Activated B cell treated with CpG ODN at 0.5 μM for 24 hours (primary cell): ENCODE results near the gene FAM193B. TPM values are rescaled to one million over a fixed set of nuclear protein-coding genes. Genes with fewer than 3 reads are reported as not detected.
"Not testable (repeated sequence)": the region's sequence is repeated elsewhere in the genome, so short reads cannot be mapped to it uniquely, and the experiment has no call there.

Experiments
- ATAC-seq: fragments of 200-7000 bp; cut with Tn5 transposase; one replicate; pipeline ENCODE4 v1.10.0; 2021; ENCODE audit warnings: low read depth, mild to moderate bottlenecking, moderate library complexity
- CTCF ChIA-PET: fragments of 350-600 bp; sonication (Branson Sonifier 250); formaldehyde crosslinking; loops from one replicate; lab custom pipeline; 2021; ENCODE audit warnings: antibody characterized with exemption; lab: Charles Lee
- POLR2A ChIA-PET: fragments of 350-600 bp; sonication (Branson Sonifier 250); formaldehyde crosslinking; loops from one replicate; lab custom pipeline; 2021; ENCODE audit warnings: antibody characterized with exemption; lab: Charles Lee
- DNase-seq: peaks from one replicate; pipeline ENCODE4 v3.0.0; 2022
- H3K27ac Mint-ChIP-seq: one replicate; pipeline ENCODE4 v1.8.0; 2020; ENCODE audit warnings: mixed read lengths
- H3K27me3 Mint-ChIP-seq: one replicate; pipeline ENCODE4 v1.8.0; 2021; ENCODE audit warnings: mixed read lengths
- H3K36me3 Mint-ChIP-seq: one replicate; pipeline ENCODE4 v1.8.0; 2021; ENCODE audit warnings: low read depth, mixed read lengths
- H3K4me1 Mint-ChIP-seq: one replicate; pipeline ENCODE4 v1.8.0; 2021; ENCODE audit warnings: mixed read lengths
- H3K4me3 Mint-ChIP-seq: one replicate; pipeline ENCODE4 v1.8.0; 2020; ENCODE audit warnings: mild to moderate bottlenecking, mixed read lengths
- H3K9me3 Mint-ChIP-seq: one replicate; pipeline ENCODE4 v1.8.0; 2020; ENCODE audit warnings: mixed read lengths
- CTCF ChIP-seq: fragments of 200-600 bp; IDR thresholded peaks from one replicate; pipeline ENCODE4 v1.8.0; 2022; ENCODE audit warnings: antibody characterized with exemption, mild to moderate bottlenecking
- intact Hi-C: fragments of 100-400 bp; cut with micrococcal nuclease; formaldehyde crosslinking; loops from one replicate; pipeline ENCODE4 v1.15.1; 2024
- total RNA-seq: library from RNA; stranded (reverse); gene quantifications from 2 replicates; pipeline ENCODE4 v1.2.3, GENCODE V29; 2022

FAM193B gene
- total RNA-seq, 1 donor from 2014 or later, result 121 TPM

DNA sequence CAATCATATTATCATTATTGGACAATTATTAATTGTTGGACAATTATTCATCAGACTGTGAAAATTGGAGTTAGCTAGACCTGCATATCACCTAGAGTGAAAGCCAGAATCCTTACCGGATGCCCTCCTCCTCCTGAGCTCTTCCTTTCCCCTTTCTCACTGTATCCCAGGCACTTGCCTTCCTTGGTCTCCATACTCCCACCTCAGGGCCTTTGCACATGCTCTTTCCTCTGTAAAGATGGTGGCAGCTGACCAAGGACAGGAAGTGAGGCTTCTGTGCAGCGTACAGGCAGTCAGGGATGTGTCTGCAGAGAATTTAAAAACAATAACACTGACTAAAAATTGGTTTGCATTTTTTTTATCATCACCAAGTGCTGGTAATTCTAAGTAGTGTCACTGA lies 15.5 kb upstream of the FAM193B start:
- intact Hi-C loops, result no loop called here
- Mint-ChIP-seq H3K27me3 (peaks cover 9% of the 10 kb centered on the region), H3K36me3 (no peaks in the 10 kb centered on the region), H3K9me3 (no peaks in the 10 kb centered on the region), H3K27ac (no peak overlapping the region), H3K4me3 (no peak overlapping the region), H3K4me1 (no peaks in the 10 kb centered on the region)
- ChIA-PET POLR2A (no interaction called here), CTCF (no interaction called here)
- no peak for TF ChIP-seq CTCF
- no peak for ATAC-seq
- DNase-seq, result no peak

DNA sequence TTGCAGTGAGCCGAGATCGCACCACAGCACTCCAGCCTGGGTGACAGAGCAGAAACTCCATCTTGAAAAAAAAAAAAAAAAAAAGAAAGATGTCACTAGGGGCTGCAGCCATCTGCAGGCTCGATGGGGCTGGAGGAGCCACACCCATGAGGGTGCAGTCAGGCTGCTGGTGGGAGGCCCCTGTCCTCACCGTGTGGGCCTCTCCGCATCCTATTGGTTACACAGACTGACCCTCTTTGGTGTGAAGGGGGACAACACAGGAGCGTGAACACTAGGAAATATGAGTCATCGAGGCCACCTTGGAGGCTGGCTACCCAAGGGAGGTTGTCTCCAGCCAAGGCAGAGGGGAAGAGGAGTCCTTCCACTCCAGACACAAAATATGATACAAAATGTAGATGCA lies 14.0 kb upstream of the FAM193B start:
- Mint-ChIP-seq H3K27ac (no peak overlapping the region), H3K9me3 (no peaks in the 10 kb centered on the region), H3K27me3 (peaks cover 9% of the 10 kb centered on the region), H3K4me1 (no peaks in the 10 kb centered on the region), H3K4me3 (no peak overlapping the region), H3K36me3 (no peaks in the 10 kb centered on the region)
- no peak for TF ChIP-seq CTCF
- intact Hi-C loops, result no loop called here
- ChIA-PET POLR2A (no interaction called here), CTCF (no interaction called here)
- ATAC-seq (no peak), DNase-seq (no peak)

- H3K4me1 Mint-ChIP-seq, result no peaks in the 10 kb centered on the region
- no peaks in the 10 kb centered on the region for H3K9me3 Mint-ChIP-seq
- intact Hi-C loops, result no loop called here
- ChIA-PET POLR2A (no interaction called here), CTCF (no interaction called here)
- DNase-seq (no peak), ATAC-seq (no peak)
- H3K4me3 Mint-ChIP-seq, result no peak overlapping the region
- TF ChIP-seq CTCF, result no peak
- H3K36me3 Mint-ChIP-seq, result no peaks in the 10 kb centered on the region
- no peak overlapping the region for H3K27ac Mint-ChIP-seq
- H3K27me3 Mint-ChIP-seq, result peaks cover 9% of the 10 kb centered on the region
Observed at GRCh38 chr5:177565046-177565445, 10.7 kb upstream of the FAM193B start.

DNA sequence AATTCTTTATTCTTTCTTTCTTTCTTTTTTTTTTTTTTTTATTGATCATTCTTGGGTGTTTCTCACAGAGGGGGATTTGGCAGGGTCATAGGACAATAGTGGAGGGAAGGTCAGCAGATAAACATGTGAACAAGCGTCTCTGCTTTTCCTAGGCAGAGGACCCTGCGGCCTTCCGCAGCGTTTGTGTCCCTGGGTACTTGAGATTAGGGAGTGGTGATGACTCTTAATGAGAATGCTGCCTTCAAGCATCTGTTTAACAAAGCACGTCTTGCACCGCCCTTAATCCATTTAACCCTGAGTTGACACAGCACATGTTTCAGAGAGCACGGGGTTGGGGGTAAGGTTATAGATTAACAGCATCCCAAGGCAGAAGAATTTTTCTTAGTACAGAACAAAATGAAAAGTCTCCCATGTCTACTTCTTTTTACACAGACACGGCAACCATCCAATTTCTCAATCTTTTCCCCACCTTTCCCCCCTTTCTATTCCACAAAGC lies 5.1 kb upstream of the FAM193B start:
- DNase-seq, H3K36me3 Mint-ChIP-seq, H3K4me3 Mint-ChIP-seq, H3K9me3 Mint-ChIP-seq, ATAC-seq, CTCF ChIA-PET, H3K27ac Mint-ChIP-seq, intact Hi-C loops, H3K27me3 Mint-ChIP-seq, POLR2A ChIA-PET, H3K4me1 Mint-ChIP-seq: not testable (repeated sequence)

- Mint-ChIP-seq H3K27me3 (no peaks in the 10 kb centered on the region), H3K27ac (no peak overlapping the region), H3K4me1 (peaks cover 15% of the 10 kb centered on the region), H3K36me3 (peaks cover 2% of the 10 kb centered on the region), H3K9me3 (no peaks in the 10 kb centered on the region), H3K4me3 (no peak overlapping the region)
- intact Hi-C loops, result no loop called here
- DNase-seq (no peak), ATAC-seq (no peak)
- POLR2A ChIA-PET, result no interaction called here
- CTCF ChIA-PET, result interaction anchor here (1.0 to 1.4 kb wide), 2 partner anchors 10 to 154 kb away, joined by 3 read pairs; no protein-coding TSS in a partner anchor
- TF ChIP-seq CTCF, result no peak
Observed at GRCh38 chr5:177557796-177558195, 3.4 kb upstream of the FAM193B start.
